Fibroblast of skin of left biceps (primary cell): Measurements from ENCODE around the gene FZD4.
A peak's percentile ranks its signal among the peaks of the same experiment; 100 is the strongest.
"Not testable (repeated sequence)": the region's sequence is repeated elsewhere in the genome, so short reads cannot be mapped to it uniquely, and the experiment has no call there.

Experiments
- DNase-seq, 2 experiments: peaks; one replicate each; pipeline ENCODE4 v3.0.0-alpha.2; 2013; ENCODE audit warnings: low read depth in 2 of 2

Gene FZD4

DNA sequence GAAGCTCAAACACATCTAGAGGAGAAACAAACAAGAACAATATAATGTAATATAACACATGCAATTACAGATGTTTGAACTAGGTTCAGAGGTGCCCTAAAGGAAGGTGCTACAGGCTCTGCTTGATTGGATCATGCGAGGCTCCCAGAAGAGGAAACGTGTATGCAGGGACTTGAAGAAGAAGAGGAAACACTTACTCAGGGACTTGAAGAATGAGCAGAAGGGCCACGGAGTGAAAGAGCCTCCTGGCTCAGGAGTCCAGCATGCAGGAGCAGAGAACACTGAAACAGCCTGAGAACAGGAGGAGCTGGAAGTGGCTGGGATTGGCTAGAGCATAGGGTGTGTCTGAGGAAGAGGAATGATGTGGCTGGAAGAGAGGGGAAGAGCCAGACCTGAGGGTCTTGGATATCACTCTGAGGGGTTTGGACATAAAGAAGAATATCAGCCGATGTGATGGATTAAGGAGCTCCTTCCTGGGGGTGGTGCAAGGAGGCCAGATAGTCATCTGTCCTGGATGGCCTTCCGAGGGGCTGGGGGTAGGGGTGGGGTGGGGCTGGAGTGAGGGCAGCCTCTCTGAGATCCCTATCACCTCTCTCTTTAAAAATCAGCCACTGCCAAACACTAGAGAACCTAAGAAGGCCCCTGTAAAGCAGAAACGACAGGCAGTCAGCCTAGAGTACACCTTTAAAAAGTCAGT lies 16.8 kb downstream of the FZD4 start:
- no peak for DNase-seq

DNA sequence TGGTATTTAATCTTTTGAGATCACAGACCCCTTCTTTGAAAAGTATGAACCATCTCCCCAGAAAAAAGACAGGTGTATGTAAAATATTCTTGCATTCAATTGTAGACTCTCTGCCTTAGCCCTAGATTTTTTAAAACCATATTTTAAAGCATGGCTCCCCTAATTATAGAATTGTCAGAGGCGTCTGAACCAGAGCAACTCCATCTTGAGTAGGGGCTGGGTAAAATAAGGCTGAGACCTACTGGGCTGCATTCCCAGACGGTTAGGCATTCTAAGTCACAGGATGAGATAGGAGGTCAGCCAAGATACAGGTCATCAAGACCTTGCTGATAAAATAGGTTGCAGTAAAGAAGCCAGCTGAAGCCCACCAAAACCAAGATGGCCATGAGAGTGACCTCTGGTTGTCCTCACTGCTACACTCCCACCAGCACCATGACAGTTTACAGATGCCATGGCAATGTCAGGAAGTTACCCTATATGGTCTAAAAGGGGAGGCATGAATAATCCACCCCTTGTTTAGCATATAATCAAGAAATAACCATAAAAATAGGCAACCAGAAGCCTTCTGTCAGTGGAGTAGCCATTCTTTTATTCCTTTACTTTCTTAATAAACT lies 17.9 kb downstream of the FZD4 start:
- not testable (repeated sequence) for DNase-seq

DNA sequence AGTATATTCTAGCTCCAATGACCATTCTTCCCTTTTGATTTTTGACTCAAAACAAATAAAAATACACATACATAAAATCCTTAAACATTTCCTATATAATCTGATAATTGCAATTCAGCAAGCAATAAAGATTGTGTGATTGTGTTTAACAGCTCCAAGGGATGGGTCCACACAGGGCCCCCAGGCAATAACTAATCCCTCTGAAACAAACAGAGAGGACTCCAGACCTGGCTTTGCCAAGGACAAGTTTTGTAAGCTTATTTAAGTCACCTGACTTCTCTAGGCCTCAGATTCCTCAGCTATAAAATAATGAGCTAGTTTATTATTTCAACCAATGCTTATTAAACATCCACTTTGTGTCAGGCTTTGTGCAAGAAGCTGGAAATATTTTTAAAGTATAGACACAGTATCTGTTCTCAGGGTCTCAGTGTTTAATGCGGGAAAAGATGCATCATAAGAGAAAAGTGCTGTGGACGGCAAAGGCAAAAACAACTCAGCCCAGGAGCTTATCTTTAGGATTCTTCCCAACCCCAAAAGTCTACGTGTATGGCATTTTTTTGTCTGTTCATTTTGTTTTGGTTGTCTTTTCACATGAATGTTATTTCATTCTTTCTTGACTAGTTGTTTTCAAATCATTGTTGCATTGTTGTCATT lies 20.1 kb downstream of the FZD4 start:
- DNase-seq, result no peak

DNA sequence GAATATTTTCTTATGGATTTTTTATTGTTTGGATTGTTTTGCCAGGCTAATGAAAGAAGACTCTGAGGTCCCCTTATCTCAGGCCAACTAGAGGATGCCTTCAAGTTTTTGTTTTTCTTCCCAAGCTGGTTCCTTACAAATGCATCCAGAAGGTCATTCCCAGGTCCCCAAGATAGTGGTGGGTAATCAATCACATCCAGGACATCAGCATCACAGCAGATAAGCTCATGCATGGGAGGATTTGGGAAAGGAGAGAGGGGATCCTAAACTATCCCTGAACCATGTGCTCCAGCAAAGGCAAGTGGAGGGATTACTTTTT lies 20.7 kb downstream of the FZD4 start:
- no peak for DNase-seq

DNA sequence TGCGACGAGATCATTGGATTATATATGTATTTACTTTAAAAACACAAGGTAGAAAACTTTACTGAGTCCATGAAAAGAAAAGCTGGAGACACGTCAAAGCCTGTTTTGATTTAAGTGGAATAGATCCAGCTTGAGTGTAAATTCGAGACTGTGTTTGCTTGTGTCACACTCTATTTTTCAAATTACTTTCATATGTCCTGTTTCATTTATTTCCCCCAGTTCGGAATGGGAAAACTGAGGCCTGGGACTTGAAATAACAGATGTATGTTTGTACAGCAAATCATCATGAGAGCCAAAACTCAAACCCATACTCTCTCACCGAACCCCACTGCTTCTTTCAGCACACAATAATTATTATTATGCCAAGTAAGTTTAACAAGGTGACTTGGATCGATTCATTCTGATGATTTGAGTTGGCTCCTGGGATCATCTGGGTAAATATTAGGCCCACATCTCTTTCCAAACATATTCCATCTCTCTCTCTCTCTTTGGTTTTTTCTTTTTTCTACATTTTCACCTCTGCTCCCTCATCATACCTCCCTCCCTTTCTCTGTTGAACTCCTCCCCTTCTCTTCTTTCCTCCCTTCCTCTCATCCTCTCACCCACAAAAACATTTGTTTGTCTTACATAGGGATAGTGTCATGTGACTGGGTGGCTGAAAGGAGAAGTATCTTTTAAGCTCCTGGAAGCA lies 21.2 kb downstream of the FZD4 start:
- no peak for DNase-seq

DNA sequence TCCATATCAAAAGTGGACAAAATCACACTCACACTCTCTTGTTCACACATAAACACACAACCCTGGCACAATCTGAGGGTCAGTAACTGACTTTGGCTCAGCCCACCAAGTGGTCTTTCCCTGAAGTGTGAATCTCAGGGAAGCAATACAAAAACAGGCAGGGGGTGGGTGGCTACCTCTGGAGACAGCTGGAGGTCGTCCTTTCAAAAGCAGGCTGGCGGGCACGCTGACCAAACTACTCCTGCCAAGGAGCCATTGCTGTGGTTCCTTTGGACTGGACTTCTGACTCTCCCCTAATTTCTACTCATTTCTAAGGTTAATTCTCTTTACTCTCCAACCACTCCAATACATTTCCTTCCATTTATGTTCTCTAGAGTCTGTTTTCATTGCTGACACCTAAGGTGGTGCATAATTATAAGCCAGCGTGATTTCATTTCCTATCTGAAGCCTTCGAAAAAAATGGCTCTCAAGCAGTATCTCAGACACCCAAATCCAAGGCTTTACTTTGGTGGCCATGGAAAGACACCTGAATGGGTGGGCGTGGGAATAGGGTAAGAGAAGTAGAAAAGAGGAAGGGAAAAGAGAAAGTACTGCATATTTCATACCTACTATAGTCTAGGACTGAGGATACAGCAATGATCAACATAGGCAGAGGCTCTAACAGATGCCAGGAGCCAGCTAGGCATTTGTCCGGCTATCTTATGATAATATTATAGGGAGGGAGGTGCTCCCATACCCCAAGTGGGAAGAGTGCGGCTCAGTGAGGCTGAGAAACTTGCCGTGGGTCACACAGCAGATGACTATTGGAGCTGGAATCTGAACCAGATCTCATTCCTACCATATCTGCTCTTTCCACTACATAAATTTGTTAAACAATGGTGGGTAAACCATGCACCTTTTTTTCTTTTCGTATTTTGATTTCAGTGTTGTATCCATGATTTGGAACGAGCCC lies 22.0 kb downstream of the FZD4 start:
- DNase-seq, result no peak

DNA sequence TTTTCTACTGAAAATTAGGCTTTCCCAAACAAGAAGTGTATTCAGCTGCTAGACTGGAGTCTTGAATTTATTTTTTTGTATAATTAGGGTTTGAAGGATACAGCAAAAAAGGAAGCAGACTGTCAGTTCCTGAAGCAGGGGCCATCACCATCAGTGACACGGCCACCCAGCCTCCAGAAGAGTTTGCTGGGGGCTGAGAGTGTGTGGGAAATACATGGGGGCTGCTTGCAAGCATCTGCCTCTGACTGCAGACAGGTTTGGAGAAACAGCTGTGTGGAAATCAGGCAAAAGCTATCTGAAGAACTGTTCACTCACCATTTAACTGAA lies 23.0 kb downstream of the FZD4 start:
- no peak for DNase-seq

DNA sequence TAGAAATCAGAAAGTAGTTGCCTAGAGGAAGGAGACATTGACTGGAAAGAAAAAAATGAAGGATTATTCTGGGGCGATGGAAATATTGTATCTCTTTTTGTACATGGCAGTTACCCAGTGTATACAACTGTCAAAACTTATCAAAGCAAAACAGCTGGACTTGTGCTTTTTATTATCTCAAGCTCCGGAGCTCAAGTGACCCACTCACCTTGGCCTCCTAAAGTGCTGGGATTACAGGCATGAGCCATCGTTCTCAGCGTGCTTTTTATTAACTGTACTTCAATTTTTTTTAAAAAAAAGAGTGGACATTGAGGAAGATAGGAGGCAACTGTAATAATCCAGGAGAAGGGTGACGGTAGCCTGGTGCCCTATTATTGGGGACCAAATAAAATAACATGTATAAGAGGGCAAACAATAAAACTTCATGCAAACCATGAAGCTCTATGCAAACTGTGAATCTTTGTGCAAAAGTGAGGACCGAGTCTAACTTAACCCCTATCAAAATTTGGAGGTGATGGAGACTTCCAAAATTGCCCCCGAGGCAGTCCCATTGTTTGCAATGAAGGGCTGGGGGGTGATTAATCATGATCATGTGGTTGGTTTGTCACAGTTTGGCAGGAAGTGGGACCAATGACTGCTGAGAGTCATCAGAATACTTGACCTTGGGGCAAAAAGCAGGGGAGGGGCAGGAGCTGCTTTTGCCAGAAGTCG lies 23.5 kb downstream of the FZD4 start:
- DNase-seq, result no peak

DNA sequence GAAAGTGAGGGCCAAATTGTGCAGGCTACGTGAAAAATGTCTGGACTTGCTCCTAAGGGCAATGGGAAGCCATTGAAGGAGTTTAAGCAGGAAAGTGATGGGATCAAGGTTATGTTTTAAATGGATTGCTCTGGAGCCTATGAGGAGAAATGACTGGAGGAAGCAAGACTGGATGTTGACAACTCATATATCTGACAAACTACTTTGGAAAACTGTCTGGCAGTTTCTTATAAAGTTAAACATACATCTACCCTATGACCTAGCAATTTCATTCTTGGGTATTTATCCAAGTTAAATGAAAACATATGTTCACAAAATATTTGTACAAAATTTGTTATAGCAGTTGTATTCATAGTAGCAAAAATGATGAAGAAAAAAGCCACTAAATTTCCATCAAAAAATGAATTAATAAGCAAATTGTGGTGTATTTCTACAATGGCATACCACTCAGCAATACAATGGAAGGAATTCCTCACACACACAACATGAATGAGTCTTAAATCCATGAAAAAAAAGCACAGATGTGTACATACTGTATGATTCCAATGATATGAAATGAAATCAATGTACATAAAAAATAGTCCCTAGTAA lies 24.1 kb downstream of the FZD4 start:
- DNase-seq, result peak in 1 of 2 experiments; percentile 47

DNA sequence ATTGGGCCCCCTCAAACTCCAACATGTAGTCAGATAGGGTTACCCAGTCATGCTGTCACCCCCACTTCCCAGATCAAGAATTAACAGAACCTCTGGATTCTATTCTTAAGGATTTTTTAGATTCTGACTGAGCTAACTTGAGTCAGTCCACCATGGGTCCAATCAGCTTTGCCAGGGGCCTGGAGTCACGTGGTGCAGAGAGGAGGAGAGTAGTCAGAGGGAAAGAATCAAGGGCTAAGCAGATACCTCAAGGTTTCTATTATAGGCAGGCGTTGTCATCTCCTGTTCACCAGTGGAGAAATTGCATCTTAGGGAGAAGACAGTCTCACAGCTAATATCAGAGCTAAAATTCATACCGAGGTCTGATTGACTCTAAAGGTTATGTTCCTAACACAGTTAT lies 28.2 kb downstream of the FZD4 start:
- DNase-seq, result no peak

DNA sequence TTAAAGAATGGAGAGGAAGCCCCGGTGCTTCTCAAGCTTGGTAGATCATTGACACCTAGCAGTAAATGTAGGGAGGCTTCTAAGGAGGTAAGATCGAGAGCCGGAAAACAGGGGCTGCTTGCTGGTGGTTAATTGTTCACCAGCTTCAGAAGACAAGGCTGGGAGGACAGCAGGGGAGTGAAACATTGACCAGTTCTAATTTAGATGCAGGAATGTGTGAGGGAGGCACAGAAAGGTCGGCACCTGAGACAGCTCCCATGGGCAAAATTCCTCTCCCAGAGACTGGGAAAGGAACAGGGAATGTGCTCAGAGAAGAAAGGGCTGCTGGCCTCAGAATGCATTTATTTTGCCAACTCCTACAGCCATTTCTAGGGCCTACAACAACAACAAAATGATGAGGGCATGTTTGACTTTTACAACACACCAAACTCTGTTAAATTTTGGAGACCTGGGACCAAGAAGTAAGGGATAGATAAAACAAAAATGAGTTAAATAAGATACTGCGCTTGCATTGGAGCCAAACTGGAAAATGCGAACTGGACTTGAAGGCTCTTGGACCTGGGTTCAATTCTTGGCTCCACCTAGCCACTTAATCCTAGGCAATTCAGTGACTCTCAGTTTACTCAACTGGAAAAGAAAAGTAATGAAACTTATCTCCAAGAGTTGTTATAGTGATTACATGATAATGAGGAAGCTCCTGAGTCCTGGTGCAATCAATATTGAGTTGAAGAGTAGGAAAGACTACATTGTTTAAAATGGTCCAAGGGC lies 31.0 kb downstream of the FZD4 start:
- DNase-seq, result no peak

DNA sequence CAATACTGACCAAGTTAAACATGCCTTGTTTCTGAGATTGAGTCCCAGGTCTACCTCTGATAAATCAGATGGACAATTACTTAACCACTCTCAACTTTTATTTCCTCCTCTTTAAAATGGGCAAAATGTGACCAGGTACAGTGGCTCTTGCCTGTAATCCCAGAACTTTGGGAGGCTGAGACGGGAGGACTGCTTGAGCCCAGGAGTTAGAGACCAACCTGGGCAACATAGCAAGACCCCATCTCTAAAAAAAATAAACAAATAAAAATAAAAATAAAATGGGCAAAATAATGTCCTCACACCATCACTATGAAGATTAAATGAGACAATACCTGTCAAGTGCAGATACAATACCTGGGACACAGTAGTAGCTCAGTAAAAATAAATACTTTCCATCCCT lies 33.0 kb downstream of the FZD4 start:
- no peak for DNase-seq

DNA sequence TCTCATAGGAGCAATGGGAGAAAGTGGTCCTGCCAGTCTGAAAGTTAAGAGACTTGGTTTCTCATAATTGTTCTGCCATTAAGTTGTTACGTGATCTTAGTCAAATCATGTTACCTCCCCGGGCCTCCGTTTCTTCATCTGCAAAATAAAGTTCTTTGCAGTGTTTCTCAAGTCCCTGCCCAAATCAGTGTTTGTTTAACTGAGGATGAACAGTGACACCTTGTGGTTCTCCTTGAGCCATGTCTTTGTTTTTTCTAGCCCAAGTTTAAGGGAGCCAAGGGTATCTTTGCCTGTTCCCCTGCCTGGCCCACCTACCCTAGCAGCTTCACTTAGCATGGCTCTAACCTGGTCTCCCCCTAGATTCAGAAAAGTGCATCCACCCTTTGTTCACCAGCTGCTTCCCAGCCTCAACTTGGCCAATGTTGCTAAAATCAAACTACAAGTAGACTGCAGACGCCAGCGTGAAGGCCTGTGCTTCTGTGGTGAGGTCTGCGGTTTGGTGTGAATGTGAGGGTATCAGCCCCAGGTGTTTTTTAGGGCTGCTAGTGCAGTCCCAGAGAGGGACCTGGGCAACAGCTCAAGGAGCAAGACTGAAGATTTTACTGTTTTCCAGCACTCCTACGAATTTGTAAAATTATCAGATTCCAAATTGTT lies 35.5 kb downstream of the FZD4 start:
- peak; percentile 45 to 52 for DNase-seq

DNA sequence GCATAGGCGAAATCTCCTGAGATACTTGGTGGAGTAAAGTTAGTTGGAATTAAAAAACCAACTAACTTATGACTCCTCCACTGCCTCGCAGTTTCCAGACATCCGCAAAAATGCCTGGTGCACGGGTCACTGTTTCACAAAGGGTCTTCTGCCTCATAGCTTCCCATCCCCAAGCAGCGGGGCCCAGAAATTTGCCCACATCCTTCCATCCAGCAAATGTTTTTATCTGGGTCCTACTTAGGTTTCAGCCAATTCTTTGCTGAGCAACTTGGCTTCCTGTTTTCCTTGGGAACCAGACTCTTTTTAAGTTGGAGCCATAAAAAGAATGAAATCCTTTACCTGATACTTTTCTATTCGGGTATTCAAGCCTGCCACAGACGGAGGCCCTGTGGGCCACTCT lies 36.2 kb downstream of the FZD4 start:
- no peak for DNase-seq

DNA sequence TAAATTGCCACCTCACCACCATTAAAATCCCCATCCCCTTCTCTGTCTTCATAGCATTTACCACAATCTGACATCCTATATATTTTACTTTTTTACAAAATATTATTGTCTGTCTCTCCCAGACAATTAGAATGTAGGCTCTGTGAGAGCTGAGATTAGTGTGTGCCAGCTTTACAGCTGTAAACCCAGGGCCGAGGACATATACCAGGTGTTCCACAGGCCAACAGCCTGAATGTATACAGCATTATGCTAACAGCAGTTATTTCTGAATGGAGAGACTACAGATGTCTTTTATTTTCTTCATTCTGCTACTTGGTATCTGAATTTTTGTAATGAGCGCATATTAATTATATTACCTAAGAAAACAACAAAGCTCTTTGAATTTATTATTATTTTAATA lies 36.7 kb downstream of the FZD4 start:
- no peak for DNase-seq

DNA sequence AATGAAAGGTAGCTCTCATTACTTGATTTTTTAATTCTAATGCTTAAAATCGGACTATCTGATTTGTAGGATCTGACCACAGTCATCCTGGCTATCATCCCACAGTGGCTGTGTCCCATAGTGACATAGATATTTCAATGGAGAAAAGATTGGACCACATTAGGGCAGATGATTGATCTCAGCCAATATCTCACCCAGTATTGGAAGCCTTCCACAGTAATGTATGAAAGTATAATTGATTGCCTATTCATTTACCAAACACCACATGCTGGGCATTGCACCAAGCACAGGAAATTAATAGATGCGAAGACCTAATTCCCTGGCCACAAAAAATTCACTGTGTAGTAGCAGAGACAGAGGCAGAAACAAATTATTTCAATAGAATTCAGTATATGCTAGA lies 37.6 kb downstream of the FZD4 start:
- DNase-seq, result no peak

DNA sequence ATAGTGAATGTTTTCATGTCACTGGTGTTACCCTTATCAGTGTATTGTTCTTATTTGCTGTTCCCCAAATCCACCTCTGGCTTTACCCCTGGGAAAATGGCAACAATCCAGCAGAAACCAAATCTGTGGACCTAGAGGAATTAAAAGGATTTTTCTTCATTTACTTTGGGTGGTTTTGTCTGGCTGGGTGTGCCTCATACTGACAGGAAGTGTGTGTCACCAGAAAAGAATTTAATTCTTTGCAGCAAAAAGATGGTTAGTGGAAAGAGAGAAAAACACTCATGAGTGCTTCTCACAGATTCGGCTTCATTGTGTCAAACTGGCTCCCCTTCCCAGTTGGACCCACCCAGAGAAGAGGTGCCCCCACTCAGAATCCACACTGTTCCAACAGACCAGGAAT lies 38.9 kb downstream of the FZD4 start:
- peak; percentile 66 to 70 for DNase-seq

DNA sequence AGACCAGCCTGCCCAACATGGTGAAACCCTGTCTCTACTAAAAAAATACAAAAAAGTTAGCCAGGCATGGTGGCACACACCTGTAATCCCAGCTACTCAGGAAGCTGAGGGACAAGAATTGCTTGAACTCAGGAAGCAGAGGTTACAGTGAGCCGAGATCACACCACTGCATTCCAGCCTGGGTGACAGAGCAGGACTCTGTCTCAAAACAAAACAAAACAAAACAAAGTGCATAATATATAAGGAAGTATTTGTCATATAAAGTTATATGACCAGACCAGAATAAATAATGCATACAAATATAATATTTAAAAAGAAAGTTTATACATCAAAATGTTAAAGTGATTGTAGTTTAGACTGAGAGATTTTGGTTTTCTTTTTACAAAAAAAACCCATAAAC lies 39.3 kb downstream of the FZD4 start:
- not testable (repeated sequence) for DNase-seq

DNA sequence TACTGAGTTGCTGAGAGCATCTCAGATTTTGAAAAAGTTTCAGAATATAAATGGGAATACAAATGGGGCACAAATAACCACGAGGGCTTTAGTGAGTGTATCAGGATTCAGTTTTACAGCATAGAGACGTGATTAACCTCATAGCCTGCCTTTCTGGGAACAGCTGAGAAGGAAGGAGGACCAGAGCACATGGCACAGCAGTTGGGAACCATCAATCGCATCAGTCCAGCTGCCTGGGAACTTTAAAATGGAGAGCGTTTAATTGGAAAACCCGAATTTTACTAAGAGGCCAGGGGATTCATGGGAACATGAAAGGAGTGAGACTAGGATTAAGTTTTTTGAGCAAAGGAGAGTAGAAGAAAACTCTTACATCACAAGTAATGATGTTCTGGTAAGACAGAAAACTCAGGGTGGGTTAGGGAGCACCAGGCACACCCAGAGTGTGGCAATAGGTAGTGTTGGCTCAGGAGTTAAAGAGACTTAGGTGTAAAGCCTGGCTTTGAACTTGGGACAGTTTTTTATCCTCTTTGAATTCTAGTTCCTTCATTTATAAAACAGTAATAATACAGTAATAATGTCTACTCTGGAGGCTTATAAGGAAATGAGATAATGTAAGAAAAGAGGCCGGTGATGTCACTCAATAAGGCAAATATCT lies 40.2 kb downstream of the FZD4 start:
- no peak for DNase-seq
